ENCODE data around the gene GNG13.
"Not testable (repeated sequence)": the region's sequence is repeated elsewhere in the genome, so short reads cannot be mapped to it uniquely, and the experiment has no call there.

The GNG13 gene

DNA sequence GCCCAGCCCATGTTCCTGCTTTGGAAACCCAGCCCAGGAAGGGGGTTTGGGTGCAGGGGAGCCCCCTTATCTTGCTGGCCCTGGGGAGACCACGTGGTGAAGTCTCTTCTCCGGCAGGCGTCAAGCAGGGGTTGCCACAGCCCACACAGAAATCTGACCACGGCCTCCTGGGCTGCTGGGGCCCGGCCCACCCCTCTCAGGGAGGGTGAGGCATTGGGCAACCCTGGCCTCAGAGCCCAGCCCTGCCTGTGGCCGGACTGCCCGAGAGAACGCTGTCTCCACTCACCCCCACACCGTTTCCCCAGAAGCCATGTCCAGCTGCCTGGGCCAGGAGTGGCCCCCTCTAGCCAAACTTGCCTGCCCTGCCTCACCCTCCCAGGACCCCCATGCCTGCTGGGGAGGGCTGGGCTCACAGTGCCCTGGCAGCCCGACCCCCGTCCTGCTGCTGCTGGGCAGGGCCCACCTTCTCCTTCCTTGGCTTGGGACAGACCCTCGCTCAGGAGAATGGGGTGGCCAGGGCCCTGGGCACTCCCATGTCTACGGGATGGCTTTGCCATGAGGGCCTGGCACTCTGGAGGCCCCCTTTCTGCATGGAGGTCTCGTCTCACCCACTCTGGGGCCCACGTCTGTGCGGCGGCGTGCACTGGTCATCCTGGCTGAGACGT lies 19.1 kb downstream of the GNG13 start:
- no peak for DNase-seq (ENCODE audit: insufficient read length, low spot score)
- FAIRE-seq, result no peak

DNA sequence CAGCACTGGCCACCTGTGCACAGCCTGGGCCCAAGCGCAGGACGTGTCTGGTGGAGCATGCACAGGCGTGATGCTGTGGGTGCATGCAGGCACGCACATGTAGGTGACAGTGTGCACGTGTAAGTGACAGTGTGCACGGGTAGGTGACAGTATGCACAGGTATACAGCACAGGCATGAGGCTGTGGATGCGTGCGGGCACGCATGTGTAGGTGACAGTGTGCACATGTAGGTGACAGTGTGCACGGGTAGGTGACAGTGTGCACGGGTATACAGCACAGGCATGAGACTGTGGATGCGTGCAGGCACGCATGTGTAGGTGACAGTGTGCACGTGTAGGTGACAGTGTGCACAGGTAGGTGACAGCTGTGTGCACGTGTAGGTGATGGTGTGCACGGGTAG lies 20.2 kb downstream of the GNG13 start:
- DNase-seq (ENCODE audit: insufficient read length, low spot score) (no peak), FAIRE-seq (no peak)

DNA sequence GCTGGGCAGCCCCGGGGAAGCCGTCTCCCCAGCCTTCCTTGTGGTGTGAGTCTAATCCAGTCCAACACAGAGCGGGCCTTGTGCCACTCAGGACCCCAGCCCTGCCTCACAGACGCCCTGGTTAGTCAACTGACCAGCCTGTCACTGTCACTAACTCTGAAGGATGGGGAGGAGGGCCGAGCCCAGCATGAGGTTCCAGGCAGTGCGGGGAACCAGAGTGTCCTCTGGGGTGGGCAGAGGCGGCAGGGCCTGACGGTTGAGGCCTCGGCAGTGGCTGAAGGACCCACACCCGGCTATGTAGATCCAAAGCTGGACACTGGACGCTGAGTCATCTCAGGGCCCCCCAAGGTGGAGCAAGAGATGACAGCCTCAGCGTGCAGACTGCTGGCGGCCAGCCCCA lies 21.0 kb downstream of the GNG13 start:
- no peak for FAIRE-seq
- no peak for DNase-seq (ENCODE audit: insufficient read length, low spot score)

DNA sequence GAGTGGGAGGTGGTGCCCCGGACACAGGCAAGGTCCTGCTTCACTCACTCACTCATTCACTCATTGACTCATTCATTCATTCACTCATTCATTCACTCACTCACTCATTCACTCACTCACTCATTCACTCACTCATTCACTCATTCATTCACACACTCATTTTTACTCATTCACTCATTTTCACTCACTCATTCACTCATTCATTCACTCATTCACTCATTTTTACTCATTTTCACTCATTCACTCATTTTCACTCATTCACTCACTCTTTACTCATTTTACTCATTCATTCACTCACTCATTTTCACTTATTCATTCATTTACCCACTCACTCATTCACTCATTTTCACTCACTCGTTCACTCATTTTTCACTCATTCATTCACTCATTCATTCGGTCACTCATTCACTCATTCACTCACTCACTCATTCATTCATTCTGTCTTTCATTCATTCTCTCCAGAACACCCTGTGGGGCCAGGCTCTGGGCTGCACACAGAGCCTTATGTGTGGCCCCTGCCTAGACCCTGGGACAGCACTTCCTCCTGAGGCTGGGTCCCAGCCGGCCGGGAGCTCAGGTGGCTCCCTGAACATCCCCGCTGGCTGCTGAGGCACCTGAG lies 21.5 kb downstream of the GNG13 start:
- no peak for FAIRE-seq
- no peak for DNase-seq (ENCODE audit: insufficient read length, low spot score)

DNA sequence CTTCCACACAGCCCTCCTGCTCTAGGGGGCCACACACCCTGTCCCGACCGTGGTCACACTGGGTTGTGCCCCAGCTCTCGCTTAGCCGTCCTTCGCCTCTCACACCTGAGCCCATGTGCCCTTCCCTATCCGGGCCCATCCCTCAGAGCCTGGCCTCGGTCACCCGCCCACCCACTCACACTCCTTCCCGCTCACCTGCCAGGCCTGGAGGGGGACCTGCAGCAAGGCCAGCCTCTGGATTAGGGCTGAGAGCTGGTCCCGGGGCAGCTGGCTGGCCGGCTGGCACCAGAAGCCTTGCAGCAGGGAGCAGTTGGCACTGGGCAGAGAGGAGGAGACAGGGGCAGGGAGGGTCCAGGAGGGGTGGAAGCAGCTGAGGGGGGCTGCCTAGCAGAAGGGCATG lies 22.1 kb downstream of the GNG13 start:
- DNase-seq (ENCODE audit: insufficient read length, low spot score) (no peak), FAIRE-seq (no peak)

DNA sequence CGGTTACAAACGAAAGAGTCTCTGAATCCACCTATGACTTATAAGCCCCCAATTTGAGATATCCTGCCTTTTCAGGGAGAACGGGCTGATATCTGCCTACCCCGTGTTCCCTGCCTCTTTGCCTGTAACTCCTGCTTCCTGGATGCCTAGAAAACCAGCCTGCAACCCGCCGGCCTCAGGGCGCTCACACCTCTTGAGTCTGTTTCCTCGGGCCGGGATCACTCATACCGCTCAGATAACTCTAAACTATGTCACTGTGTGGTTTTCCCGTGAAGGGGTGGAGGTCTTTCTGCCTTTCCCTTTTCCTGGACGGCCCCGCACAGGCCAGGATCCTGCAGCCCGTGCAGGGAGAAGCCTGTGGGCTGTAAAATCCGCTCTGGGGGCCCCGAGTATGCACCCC lies 22.7 kb downstream of the GNG13 start:
- FAIRE-seq (no peak), DNase-seq (ENCODE audit: insufficient read length, low spot score) (no peak)

DNA sequence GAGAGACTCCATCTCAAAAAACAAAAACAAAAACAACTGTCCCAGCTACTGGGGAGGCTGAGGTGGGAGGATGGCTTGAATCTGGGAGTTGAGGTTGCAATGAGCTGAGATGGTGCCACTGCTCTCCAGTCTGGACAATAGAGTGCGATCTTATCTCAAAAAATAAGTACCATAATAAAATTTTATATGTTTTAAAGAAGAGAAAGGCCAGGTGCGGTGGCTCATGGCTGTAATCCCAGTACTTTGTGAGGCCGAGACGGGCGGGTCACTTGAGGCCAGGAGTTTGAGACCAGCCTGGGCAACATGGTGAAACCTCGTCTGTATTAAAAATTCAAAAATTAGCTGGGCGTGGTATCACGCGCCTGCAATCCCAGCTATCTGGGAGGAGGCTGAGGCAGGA lies 23.7 kb downstream of the GNG13 start:
- DNase-seq (ENCODE audit: insufficient read length, low spot score), result no peak
- FAIRE-seq, result no peak

DNA sequence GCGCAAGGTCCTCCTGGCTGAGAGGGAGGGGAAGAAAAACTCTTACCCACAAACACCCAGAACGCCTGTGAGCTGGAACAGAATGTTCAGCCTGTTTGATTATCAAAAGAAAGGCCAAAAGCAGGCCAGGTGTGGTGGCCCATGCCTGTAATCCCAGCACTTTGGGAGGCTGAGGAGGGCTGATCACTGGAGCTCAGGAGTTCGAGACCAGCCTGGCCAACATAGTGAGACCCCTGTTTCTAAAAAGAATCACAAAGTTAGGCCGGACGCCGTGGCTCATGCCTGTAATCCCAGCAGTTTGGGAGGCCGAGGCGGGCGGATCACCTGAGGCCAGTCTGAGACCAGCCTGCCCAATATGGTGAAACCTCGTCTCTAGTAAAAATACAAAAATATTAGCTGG lies 24.2 kb downstream of the GNG13 start:
- not testable (repeated sequence) for DNase-seq (ENCODE audit: insufficient read length, low spot score); FAIRE-seq

DNA sequence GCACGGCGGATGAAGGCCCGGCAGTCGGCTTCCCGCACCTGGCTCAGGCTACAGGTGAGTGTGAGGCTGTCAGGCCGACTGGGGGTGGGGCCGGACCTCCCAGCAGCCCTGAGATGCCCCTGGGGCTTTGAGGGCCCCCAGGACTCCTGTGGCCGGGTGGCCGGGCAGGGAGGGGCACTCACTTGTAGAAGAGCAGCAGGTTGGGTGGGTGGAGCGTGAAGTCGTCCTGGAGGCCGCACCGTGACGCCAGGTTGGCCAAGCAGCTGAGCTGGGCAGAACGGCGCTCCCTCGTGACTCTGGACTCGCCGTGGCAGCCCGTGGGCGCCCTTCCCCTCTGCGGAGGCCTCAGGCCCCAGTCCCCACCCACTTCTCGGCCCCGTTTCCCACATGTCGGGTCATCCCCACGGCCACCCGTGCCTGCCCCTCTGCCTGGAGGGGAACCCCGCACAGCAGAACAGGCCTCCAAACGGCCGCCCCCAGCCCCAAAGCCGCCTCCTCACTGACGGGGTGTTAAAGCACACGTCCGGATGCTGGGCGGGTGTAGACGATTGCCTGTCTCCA lies 25.2 kb downstream of the GNG13 start:
- no peak for FAIRE-seq
- DNase-seq (ENCODE audit: insufficient read length, low spot score), result no peak

DNA sequence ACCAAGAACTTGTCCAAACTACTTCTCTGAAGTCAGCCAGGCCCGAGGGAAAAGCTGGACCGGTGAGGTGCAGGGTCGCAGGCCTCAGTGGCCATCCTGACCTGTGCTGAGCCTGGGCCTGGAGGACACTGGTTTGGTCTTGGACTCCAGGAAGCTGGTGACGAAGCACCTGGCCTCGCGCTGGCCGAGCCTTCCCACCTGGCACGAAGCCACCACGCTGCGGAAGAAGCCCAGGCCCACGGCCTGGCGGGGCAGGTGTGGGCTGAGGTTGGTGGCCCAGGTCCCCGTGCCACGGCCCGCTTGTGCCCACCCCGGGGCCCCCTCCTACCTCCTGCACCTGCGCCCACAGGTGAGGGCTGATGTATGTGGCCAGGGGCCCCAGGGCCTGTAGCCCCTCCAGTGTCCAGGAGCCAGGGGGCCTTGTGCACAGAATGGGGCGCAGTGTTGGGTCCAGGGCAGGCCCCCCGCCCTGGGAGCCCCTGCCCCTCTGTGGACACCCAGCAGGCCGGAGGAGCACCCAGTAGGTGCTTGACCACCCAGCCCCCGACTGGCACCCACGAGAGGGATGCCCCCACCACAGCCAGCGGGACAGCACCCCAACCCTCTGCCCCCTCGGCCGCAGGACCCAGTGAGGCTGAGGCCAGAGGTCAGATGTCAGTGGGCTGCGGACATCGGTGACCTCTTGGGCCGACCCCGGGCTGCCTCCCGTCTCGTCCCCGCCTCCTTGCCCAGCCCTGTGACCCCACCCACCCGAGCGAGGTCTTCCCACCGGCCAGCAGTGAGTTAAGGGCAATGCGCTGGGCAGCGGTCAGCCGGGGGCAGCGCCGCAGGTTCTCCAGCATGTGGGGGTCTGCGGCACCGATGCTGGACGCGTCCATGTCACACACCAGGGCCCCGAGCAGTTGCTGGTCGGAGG lies 26.2 kb downstream of the GNG13 start:
- DNase-seq (ENCODE audit: insufficient read length, low spot score), result no peak
- FAIRE-seq, result no peak

DNA sequence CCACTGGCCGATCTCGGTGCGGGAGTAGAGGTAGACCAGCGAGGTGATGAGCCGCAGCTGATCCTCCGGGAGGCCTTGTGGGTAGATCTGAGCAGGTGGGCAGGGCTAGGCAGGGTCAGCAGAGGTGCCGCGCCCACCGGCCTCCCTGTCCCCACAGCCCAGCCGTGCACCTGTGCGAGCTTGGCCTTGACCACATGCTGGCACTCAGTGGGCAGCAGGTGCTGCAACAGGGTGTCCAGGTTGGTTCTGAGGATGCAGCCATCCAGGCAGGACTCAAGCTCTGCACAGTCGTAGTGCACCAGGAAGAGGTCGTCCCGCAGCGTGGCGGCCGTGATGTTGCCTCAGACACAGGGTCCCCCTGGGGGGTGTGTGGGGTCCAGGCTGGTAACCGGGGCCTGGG lies 27.6 kb downstream of the GNG13 start:
- no peak for DNase-seq (ENCODE audit: insufficient read length, low spot score)
- FAIRE-seq, result no peak

DNA sequence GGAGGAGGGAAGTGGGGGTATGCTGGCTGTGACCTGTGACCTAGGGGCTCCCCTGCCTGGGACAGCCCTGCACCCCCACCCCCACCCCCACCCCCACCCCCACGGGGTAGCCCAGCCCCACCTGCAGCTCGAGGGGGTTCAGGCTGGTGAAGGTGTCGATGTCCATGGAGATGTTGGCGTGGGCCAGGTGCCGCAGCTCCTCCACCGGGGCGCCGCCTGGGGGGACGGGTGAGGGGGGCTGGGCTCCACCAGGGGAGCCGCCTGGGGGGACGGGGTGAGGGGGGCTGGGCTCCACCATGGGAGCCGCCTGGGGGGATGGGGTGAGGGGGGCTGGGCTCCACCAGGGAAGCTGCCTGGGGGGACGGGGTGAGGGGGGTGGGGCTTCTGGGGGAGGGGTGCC lies 30.1 kb downstream of the GNG13 start:
- DNase-seq (ENCODE audit: insufficient read length, low spot score) (no peak), FAIRE-seq (no peak)

DNA sequence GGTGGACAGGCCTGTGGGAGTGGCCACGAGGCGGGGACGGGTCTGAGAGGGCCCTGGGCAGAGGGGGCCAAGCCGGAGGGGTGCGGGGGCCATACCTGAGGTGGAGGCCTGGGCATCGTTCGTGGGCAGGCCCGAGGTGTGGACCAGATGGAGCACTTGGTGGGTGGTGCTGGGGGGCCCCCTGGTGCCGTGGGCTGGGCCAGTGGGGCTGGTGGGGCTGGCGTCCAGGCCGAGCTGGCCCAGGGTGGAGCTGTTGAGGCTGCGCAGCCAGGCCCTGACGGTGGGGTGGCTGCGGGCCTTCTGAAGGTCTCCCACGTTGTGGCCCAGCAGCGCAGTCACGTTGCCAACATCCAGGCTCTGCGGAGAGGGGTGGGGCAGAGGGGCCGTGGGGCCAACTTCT lies 30.6 kb downstream of the GNG13 start:
- no peak for FAIRE-seq

DNA sequence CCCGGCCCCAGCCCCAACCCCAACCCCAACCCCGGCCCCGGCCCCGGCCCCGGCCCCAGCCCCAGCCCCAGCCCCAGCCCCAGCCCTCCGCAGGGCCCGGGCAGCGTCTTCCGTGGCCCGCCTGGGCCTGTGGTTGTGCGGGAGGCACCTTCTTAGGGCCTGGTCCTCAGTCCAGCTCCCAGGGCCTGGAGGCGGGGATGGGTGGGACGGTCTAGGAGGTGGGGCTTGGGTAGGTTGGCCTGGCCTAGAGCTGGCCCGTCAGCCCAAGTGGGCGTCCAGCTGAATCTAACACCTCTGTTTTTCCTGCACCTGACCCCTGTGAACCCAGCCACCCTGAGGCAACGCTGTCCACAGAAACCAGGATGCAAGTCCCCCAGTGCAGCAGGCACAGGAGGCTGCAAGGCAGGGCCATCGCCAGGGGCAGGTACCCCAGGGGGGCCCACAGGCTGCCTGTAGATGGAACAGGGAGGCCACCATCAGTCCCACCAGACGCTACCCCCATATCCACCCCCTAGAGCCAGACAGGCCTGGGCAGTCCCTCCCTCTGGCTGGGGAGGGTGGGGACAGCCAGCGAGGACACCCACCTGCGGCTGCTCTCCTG lies 31.2 kb downstream of the GNG13 start:
- DNase-seq (ENCODE audit: insufficient read length, low spot score), result no peak
- FAIRE-seq, result no peak

More for the DNA sequence above, 30.6 kb downstream of the GNG13 start:
- DNase-seq (ENCODE audit: insufficient read length, low spot score), result no peak

DNA sequence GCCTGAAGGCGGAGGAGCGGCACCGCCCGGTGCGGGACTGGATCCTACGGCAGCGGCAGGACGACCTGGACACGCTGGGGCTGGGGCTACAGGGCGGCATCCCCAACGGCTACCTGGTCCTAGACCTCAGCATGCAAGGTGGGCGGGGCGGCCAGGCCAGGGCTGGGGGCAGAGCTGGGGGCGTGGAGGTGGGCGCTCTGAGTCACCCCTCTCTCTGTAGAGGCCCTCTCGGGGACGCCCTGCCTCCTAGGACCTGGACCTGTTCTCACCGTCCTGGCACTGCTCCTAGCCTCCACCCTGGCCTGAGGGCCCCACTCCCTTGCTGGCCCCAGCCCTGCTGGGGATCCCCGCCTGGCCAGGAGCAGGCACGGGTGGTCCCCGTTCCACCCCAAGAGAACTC lies 32.1 kb downstream of the GNG13 start:
- DNase-seq (ENCODE audit: insufficient read length, low spot score) (no peak), FAIRE-seq (no peak)

DNA sequence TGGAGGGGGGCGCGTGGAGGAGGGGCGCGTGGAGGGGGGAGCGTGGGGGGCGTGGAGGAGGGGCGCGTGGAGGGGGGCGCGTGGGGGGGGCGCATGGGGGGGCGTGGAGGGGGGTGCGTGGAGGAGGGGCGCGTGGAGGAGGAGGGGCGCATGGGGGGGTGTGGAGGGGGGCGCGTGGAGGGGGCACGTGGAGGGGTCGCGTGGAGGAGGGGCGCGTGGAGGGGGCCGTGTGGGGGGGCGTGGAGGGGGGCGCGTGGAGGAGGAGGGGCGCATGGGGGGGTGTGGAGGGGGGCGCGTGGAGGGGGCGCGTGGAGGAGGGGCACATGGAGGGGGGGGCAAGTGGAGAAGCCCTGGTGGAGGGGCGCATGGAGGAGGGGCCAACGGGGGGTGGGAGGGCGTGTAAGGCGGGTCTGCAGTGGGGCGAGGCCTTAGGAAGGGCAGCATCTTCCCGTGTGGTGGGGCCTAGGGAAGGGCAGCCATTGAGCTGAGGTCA lies 32.7 kb downstream of the GNG13 start:
- FAIRE-seq (no peak), DNase-seq (ENCODE audit: insufficient read length, low spot score) (no peak)

DNA sequence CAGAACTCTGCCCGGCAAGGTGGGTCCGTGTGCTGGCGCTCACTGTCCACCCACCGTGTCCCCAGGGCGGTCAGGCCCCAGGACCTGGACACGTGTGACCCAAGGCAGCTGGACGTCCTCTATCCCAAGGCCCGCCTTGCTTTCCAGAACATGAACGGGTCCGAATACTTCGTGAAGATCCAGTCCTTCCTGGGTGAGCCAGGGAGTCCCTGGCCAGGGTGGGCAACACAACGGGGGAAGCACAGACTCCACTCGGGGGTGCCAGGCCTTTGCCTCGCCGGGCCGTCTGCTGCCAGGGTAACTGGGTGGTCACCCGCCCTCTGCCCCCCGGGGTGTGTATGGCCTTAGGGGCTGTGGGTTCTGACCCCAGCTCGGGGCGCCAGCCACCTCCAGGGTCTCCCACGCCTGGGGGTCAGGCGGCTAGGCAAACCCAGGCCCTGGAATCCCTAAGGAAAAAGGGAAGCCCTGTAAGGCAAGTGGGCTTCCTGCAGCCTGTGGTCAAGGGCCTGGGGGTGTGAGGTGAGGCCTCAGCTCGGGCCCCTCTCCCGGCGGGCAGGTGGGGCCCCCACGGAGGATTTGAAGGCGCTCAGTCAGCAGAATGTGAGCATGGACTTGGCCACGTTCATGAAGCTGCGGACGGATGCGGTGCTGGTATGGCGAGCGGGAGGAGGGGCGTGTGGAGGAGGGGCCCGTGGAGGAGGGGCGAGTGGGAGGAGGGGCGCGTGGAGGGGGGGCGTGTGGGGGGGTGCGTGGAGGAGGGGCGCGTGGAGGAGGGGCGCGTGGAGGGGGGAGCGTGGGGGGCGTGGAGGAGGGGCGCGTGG lies 33.5 kb downstream of the GNG13 start:
- no peak for FAIRE-seq

DNA sequence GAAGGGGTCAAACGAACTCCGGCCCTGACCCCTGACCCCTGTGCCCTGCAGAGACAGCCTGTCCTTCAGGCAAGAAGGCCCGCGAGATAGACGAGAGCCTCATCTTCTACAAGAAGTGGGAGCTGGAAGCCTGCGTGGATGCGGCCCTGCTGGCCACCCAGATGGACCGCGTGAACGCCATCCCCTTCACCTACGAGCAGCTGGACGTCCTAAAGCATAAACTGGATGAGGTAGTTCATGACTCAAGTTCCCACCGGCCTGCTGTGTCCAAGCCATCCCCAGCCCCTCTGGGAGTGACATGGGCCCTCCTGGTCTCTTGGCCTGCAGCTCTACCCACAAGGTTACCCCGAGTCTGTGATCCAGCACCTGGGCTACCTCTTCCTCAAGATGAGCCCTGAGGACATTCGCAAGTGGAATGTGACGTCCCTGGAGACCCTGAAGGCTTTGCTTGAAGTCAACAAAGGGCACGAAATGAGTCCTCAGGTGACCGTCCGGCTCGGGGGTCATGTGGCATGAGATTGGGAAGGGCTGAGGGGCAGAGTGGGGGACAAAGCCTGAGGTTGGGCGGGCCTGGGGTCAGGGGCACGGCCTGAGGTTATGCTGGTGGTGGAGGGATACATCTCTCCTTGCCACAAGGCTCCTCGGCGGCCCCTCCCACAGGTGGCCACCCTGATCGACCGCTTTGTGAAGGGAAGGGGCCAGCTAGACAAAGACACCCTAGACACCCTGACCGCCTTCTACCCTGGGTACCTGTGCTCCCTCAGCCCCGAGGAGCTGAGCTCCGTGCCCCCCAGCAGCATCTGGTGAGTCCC lies 34.3 kb downstream of the GNG13 start:
- FAIRE-seq (no peak), DNase-seq (ENCODE audit: insufficient read length, low spot score) (no peak)

More for the DNA sequence above, 33.5 kb downstream of the GNG13 start:
- no peak for DNase-seq (ENCODE audit: insufficient read length, low spot score)

DNA sequence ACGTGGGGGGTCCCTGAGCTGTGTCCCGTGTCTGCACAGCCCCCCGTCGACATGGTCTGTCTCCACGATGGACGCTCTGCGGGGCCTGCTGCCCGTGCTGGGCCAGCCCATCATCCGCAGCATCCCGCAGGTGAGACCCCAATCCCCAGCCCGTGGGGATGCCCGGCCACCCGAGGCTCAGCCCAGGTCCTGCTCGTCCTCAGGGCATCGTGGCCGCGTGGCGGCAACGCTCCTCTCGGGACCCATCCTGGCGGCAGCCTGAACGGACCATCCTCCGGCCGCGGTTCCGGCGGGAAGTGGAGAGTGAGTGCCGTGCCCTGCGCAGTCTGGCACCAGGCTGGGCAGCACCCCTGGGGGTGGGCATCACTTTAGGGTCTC lies 35.1 kb downstream of the GNG13 start:
- FAIRE-seq (no peak), DNase-seq (ENCODE audit: insufficient read length, low spot score) (no peak)

Measured in GM19239 (cell line).